ENCODE data around the gene MAP3K5.

Gene MAP3K5

GRCh38 chr6:136723780-136724179 is 68.5 kb downstream of the MAP3K5 start:
- TF ChIP-seq CTCF (IDR thresholded peaks at IDR 0.05; ENCODE audit: borderline replicate concordance, insufficient read depth, low read depth, low read length): no peak
- H3K4me3 ChIP-seq (ENCODE audit: low read depth, low read length): no peak overlapping the region

GRCh38 chr6:136721467-136721866 is 70.8 kb downstream of the MAP3K5 start:
- TF ChIP-seq CTCF (IDR thresholded peaks at IDR 0.05; ENCODE audit: borderline replicate concordance, insufficient read depth, low read depth, low read length): no peak
- H3K4me3 ChIP-seq (ENCODE audit: low read depth, low read length): no peak overlapping the region

GRCh38 chr6:136720045-136720770 is 72.1 kb downstream of the MAP3K5 start:
- no peak overlapping the region for H3K4me3 ChIP-seq (ENCODE audit: low read depth, low read length)
- TF ChIP-seq CTCF (IDR thresholded peaks at IDR 0.05; ENCODE audit: borderline replicate concordance, insufficient read depth, low read depth, low read length): no peak

- TF ChIP-seq CTCF (IDR thresholded peaks at IDR 0.05; ENCODE audit: borderline replicate concordance, insufficient read depth, low read depth, low read length): no peak
- H3K4me3 ChIP-seq (ENCODE audit: low read depth, low read length): no peak overlapping the region
Observed at GRCh38 chr6:136719280-136720044, 72.8 kb downstream of the MAP3K5 start.

GRCh38 chr6:136718476-136718875 is 73.8 kb downstream of the MAP3K5 start:
- no peak for TF ChIP-seq CTCF (IDR thresholded peaks at IDR 0.05; ENCODE audit: borderline replicate concordance, insufficient read depth, low read depth, low read length)
- H3K4me3 ChIP-seq (ENCODE audit: low read depth, low read length): no peak overlapping the region

- TF ChIP-seq CTCF (IDR thresholded peaks at IDR 0.05; ENCODE audit: borderline replicate concordance, insufficient read depth, low read depth, low read length): no peak
- no peak overlapping the region for H3K4me3 ChIP-seq (ENCODE audit: low read depth, low read length)
Observed at GRCh38 chr6:136717716-136717990, 74.6 kb downstream of the MAP3K5 start.

Measured in GM12875 (cell line).